K562 (cell line): ENCODE results near the gene SH2D3A. TPM values are rescaled to one million over a fixed set of nuclear protein-coding genes. Genes with fewer than 3 reads are reported as not detected.

Experiments
- CREM ChIP-seq: IDR thresholded peaks from 2 replicates; pipeline ENCODE4 v1.6.1; 2014; ENCODE audit warnings: antibody characterized with exemption, low read depth
- DIDO1 ChIP-seq: fragments of 450-650 bp; IDR thresholded peaks from 2 replicates; pipeline ENCODE4 v1.6.1; 2016; ENCODE audit warnings: low read depth, missing biosample characterization, missing genetic modification characterization
- E2F6 ChIP-seq, 2 experiments: IDR thresholded peaks; 2 replicates each; pipeline ENCODE4 v1.6.1; 2011; ENCODE audit warnings: borderline replicate concordance in 1 of 2, control low read depth in 1 of 2, low read depth in 1 of 2, low read length in 1 of 2, mild to moderate bottlenecking in 1 of 2, mixed read lengths in 1 of 2, moderate library complexity in 1 of 2; ENCODE audit not compliant: insufficient read depth in 1 of 2, insufficient read length in 1 of 2, poor library complexity in 1 of 2, severe bottlenecking in 1 of 2; ENCODE audit errors: extremely low read depth in 1 of 2
- HMG20B ChIP-seq: fragments of 250-450 bp; sonication (Bioruptor Pico); IDR thresholded peaks from 2 replicates; pipeline ENCODE4 v1.5.0; 2021; ENCODE audit warnings: mild to moderate bottlenecking
- KHSRP ChIP-seq: fragments of 450-650 bp; IDR thresholded peaks from 2 replicates; pipeline ENCODE4 v1.6.1; 2017
- PYGO2 ChIP-seq: fragments of 450-650 bp; IDR thresholded peaks from 2 replicates; pipeline ENCODE4 v1.6.1; 2016; ENCODE audit warnings: mild to moderate bottlenecking, missing genetic modification characterization, moderate library complexity, missing compliant biosample characterization
- SFPQ ChIP-seq: fragments of 200-400 bp; formaldehyde crosslinking; IDR thresholded peaks from 2 replicates; pipeline ENCODE4 v1.6.1; 2017; ENCODE audit warnings: mild to moderate bottlenecking, low read depth, low read length, moderate library complexity
- SMARCA5 ChIP-seq: fragments of 450-650 bp; IDR thresholded peaks from 2 replicates; pipeline ENCODE4 v1.6.1; 2016
- TBP ChIP-seq: optimal IDR thresholded peaks from 2 replicates; pipeline ENCODE3; 2011; ENCODE audit warnings: low read depth, low read length, improper control_type of control experiment
- TFAP4 ChIP-seq: sonication (generic); formaldehyde crosslinking; IDR thresholded peaks from 2 replicates; pipeline ENCODE4 v1.8.0; 2022; ENCODE audit warnings: missing genetic modification reagents, mild to moderate bottlenecking, moderate library complexity, borderline replicate concordance
- ZNF512 ChIP-seq: IDR thresholded peaks from 2 replicates; pipeline ENCODE4 v1.6.1; 2016; ENCODE audit warnings: missing genetic modification characterization, missing compliant biosample characterization
- ZNF589 ChIP-seq: fragments of 200-800 bp; sonication (Bioruptor generic); IDR thresholded peaks from 2 replicates; pipeline ENCODE4 v1.6.1; 2016; ENCODE audit warnings: low read depth, missing genetic modification characterization, missing compliant biosample characterization
- polyA plus RNA-seq, 8 experiments: library from polyadenylated mRNA; depleted of rRNA in 4 of 8; stranded (reverse) in 5 of 8; unstranded in 3 of 8; fragments of >200 nt; fragmentation: Nextera tagmentation in 2 of 8; fragmentation: Illumina TruSeq in 1 of 8; extraction: Ambion mirVana in 2 of 8; extraction: Trizol in 1 of 8; gene quantifications; 2 replicates each; pipeline versions ENCODE4 v1.2.1 to v1.2.3, GENCODE V29; 2011 to 2014; ENCODE audit warnings: inconsistent platforms in 1 of 8, missing spikeins in 1 of 8
- total RNA-seq, 7 experiments: library from RNA; depleted of rRNA in 6 of 7; stranded (reverse); fragments of >200 nt in 6 of 7; fragmentation: Illumina TruSeq in 2 of 7; extraction: Trizol in 2 of 7; gene quantifications; 2 replicates each; pipeline versions ENCODE4 v1.2.1 to v1.2.3, GENCODE V29; 2011 to 2021; ENCODE audit warnings: low replicate concordance in 1 of 7

SH2D3A gene
- total and polyA plus RNA-seq, 9 of the 15 experiments (the other 6 are each of a cell fraction or from before 2014, with no cell fraction given) = 0.75 to 26.3 (median 8.9) TPM

GRCh38 chr19:6772028-6772865 is 5.0 kb upstream of the SH2D3A start, which contains the start of gene VAV1 (continued):
- TF ChIP-seq TBP (peak; percentile 54), DIDO1 (tag) (no peak), ZNF589 (no peak), SFPQ (no peak), E2F6 (IDR thresholded peaks at IDR 0.05; ENCODE audit: borderline replicate concordance in 1 of 2, extremely low read depth in 1 of 2, insufficient read depth in 1 of 2, insufficient read length in 1 of 2, low read depth in 1 of 2, low read length in 1 of 2, poor library complexity in 1 of 2, severe bottlenecking in 1 of 2) (peak in 1 of 2 experiments; percentile 34), TFAP4 (CRISPR knock-in tag) (peak; percentile 88), CREM (peak; percentile 70; the same call in 1 of the 2 replicates), PYGO2 (no peak), SMARCA5 (peak; percentile 99), HMG20B (CRISPR knock-in tag) (no peak), ZNF512 (tag) (peak; percentile 63), KHSRP (no peak)
